ENCODE data around the gene FLNB.
A peak's percentile ranks its signal among the peaks of the same experiment; 100 is the strongest.
"Not testable (repeated sequence)": the region's sequence is repeated elsewhere in the genome, so short reads cannot be mapped to it uniquely, and the experiment has no call there.

FLNB gene

GRCh38 chr3:58038675-58039292 is 30.6 kb downstream of the FLNB start:
- TF ChIP-seq POLR2A (IDR thresholded peaks at IDR 0.05; ENCODE audit: low read length) (no peak), GATA1 (IDR thresholded peaks at IDR 0.05; ENCODE audit: low read depth, low read length) (no peak)
- peak; percentile 42 to 47 for DNase-seq

- no peak for DNase-seq
- TF ChIP-seq GATA1 (IDR thresholded peaks at IDR 0.05; ENCODE audit: low read depth, low read length) (no peak), POLR2A (IDR thresholded peaks at IDR 0.05; ENCODE audit: low read length) (no peak)
Measured at GRCh38 chr3:58039601-58040000, 31.4 kb downstream of the FLNB start.

- DNase-seq = no peak
- TF ChIP-seq POLR2A (IDR thresholded peaks at IDR 0.05; ENCODE audit: low read length) = no peak
- TF ChIP-seq GATA1 (IDR thresholded peaks at IDR 0.05; ENCODE audit: low read depth, low read length) = no peak
Measured at GRCh38 chr3:58041182-58041825, 33.1 kb downstream of the FLNB start.

- DNase-seq = no peak
Measured at GRCh38 chr3:58041826-58042324, 33.7 kb downstream of the FLNB start.

GRCh38 chr3:58042947-58043707 is 34.9 kb downstream of the FLNB start:
- DNase-seq = no peak
- TF ChIP-seq GATA1 (IDR thresholded peaks at IDR 0.05; ENCODE audit: low read depth, low read length) (no peak), POLR2A (IDR thresholded peaks at IDR 0.05; ENCODE audit: low read length) (no peak)

More at GRCh38 chr3:58041826-58042324, 33.7 kb downstream of the FLNB start:
- TF ChIP-seq POLR2A (IDR thresholded peaks at IDR 0.05; ENCODE audit: low read length) (no peak), GATA1 (IDR thresholded peaks at IDR 0.05; ENCODE audit: low read depth, low read length) (no peak)

- DNase-seq = no peak
- TF ChIP-seq GATA1 (IDR thresholded peaks at IDR 0.05; ENCODE audit: low read depth, low read length) = no peak
- no peak for TF ChIP-seq POLR2A (IDR thresholded peaks at IDR 0.05; ENCODE audit: low read length)
Measured at GRCh38 chr3:58043933-58044332, 35.7 kb downstream of the FLNB start.

GRCh38 chr3:58044691-58045483 is 36.7 kb downstream of the FLNB start:
- no peak for DNase-seq
- TF ChIP-seq POLR2A (IDR thresholded peaks at IDR 0.05; ENCODE audit: low read length) = no peak
- TF ChIP-seq GATA1 (IDR thresholded peaks at IDR 0.05; ENCODE audit: low read depth, low read length) = no peak

- no peak for DNase-seq
- TF ChIP-seq POLR2A (IDR thresholded peaks at IDR 0.05; ENCODE audit: low read length) (no peak), GATA1 (IDR thresholded peaks at IDR 0.05; ENCODE audit: low read depth, low read length) (no peak)
Measured at GRCh38 chr3:58047826-58048225, 39.6 kb downstream of the FLNB start.

- TF ChIP-seq GATA1 (IDR thresholded peaks at IDR 0.05; ENCODE audit: low read depth, low read length) = no peak
- no peak for TF ChIP-seq POLR2A (IDR thresholded peaks at IDR 0.05; ENCODE audit: low read length)
- DNase-seq = no peak
Measured at GRCh38 chr3:58048301-58048700, 40.1 kb downstream of the FLNB start.

- TF ChIP-seq GATA1 (IDR thresholded peaks at IDR 0.05; ENCODE audit: low read depth, low read length) (no peak), POLR2A (IDR thresholded peaks at IDR 0.05; ENCODE audit: low read length) (no peak)
- DNase-seq = peak in 1 of 2 experiments; percentile 47
Measured at GRCh38 chr3:58049143-58049785, 41.0 kb downstream of the FLNB start.

GRCh38 chr3:58051196-58051595 is 43.0 kb downstream of the FLNB start:
- DNase-seq = peak in 1 of 2 experiments; percentile 13
- TF ChIP-seq POLR2A (IDR thresholded peaks at IDR 0.05; ENCODE audit: low read length) (no peak), GATA1 (IDR thresholded peaks at IDR 0.05; ENCODE audit: low read depth, low read length) (no peak)

GRCh38 chr3:58051658-58052261 is 43.5 kb downstream of the FLNB start:
- DNase-seq = not testable (repeated sequence)
